K562 (cell line): ENCODE measurements around the gene WDR35. TPM values are rescaled to one million over a fixed set of nuclear protein-coding genes. Genes with fewer than 3 reads are reported as not detected.

Experiments
- ATAC-seq: fragments of 200-7000 bp; cut with Tn5 transposase; 3 replicates; pipeline ENCODE4 v1.9.1; 2020; ENCODE audit warnings: moderate library complexity
- BruUV-seq: library from RNA; stranded (reverse); fragments of 400-500 nt; replicated peaks from 2 replicates; lab custom pipeline; 2021; lab: Mats Ljungman, UMichigan
- CTCF ChIA-PET: fragments of 300-600 bp; formaldehyde crosslinking; extraction: SDS; loops from one replicate; lab custom pipeline; 2021; ENCODE audit warnings: low intra/inter-chr PET ratio; lab: Yijun Ruan, JAX
- POLR2A ChIA-PET: fragments of 300-600, 350-650 bp; sonication (Branson Sonifier 250); formaldehyde crosslinking; extraction: SDS; loops from one replicate; lab custom pipeline; 2021; ENCODE audit warnings: antibody characterized with exemption, inconsistent platforms; lab: Yijun Ruan, JAX
- DNase-seq, 4 experiments: peaks; one replicate each; pipeline versions ENCODE4 v3.0.0 to v3.0.0-alpha.2; 2011 to 2018; ENCODE audit warnings: low spot score in 3 of 4, mixed read lengths in 3 of 4; ENCODE audit errors: extremely low read depth in 1 of 4
- FAIRE-seq: peaks from 2 replicates; lab custom pipeline; 2011; peaks lifted over from hg19 to GRCh38; lab: Jason Lieb, UNC
- H2AFZ ChIP-seq: 2 replicates; pipeline ENCODE4 v1.6.0; 2011; ENCODE audit warnings: low read depth, low read length, control low read depth, inconsistent platforms
- H3K27ac ChIP-seq: fragments of 200-600 bp; 3 replicates; pipeline ENCODE4 v1.8.0; 2011; ENCODE audit warnings: low read depth, mild to moderate bottlenecking, control low read depth, inconsistent platforms, low read length, moderate library complexity, mixed read lengths; ENCODE audit errors: extremely low read depth
- H3K27me3 ChIP-seq, 2 experiments: fragments of 300-600 bp in 1 of 2; 2 replicates in 1 of 2; 3 replicates in 1 of 2; pipeline versions ENCODE4 v1.6.0 to v1.8.0; 2011; ENCODE audit warnings: inconsistent platforms in 2 of 2, low read length in 2 of 2, mild to moderate bottlenecking in 1 of 2, mixed read lengths in 1 of 2, moderate library complexity in 1 of 2; ENCODE audit not compliant: control insufficient read depth in 2 of 2, insufficient read depth in 2 of 2
- H3K36me3 ChIP-seq: fragments of 300-600 bp; 3 replicates; pipeline ENCODE4 v1.8.0; 2011; ENCODE audit warnings: mild to moderate bottlenecking, low read length, inconsistent platforms; ENCODE audit not compliant: control insufficient read depth, insufficient read depth
- H3K4me1 ChIP-seq, 2 experiments: fragments of 200-600 bp in 1 of 2; replicated peaks in 1 of 2; 2 replicates in 1 of 2; 3 replicates in 1 of 2; pipeline versions ENCODE4 v1.5.1 to v1.8.0; 2011; ENCODE audit warnings: inconsistent platforms in 2 of 2, low read length in 2 of 2, mild to moderate bottlenecking in 1 of 2, mixed read lengths in 1 of 2, moderate library complexity in 1 of 2; ENCODE audit not compliant: control insufficient read depth in 2 of 2, insufficient read depth in 2 of 2
- H3K4me2 ChIP-seq: 2 replicates; pipeline ENCODE4 v1.6.1; 2011; ENCODE audit warnings: low read length, control low read depth, inconsistent platforms, mixed read lengths; ENCODE audit not compliant: insufficient read depth
- H3K4me3 ChIP-seq: fragments of 200-600 bp; sonication (generic), shearing (Covaris generic); 2 replicates; pipeline ENCODE4 v1.5.1; 2016; ENCODE audit warnings: control low read depth, inconsistent platforms
- H3K79me2 ChIP-seq: fragments of 200-600 bp; 3 replicates; pipeline ENCODE4 v1.8.0; 2011; ENCODE audit warnings: low read length, inconsistent platforms; ENCODE audit not compliant: control insufficient read depth, insufficient read depth
- H3K9ac ChIP-seq, 2 experiments: 2 replicates each; pipeline versions ENCODE4 v1.6.0 to v1.6.1; 2011; ENCODE audit warnings: low read depth in 2 of 2, low read length in 2 of 2, control low read depth in 1 of 2, inconsistent platforms in 1 of 2, mild to moderate bottlenecking in 1 of 2, mixed read lengths in 1 of 2; ENCODE audit not compliant: insufficient read depth in 1 of 2
- H3K9me1 ChIP-seq: one replicate; pipeline ENCODE4 v1.6.0; 2011; ENCODE audit warnings: inconsistent platforms, mild to moderate bottlenecking, low read length, moderate library complexity; ENCODE audit not compliant: control insufficient read depth, insufficient read depth
- H3K9me3 ChIP-seq: replicated peaks from 2 replicates; pipeline ENCODE4 v1.5.1; 2011; ENCODE audit warnings: low read depth, low read length, inconsistent platforms; ENCODE audit not compliant: control insufficient read depth, insufficient read depth
- H4K20me1 ChIP-seq: replicated peaks from 2 replicates; pipeline ENCODE4 v1.6.1; 2011; ENCODE audit warnings: low read length, inconsistent platforms, mixed read lengths; ENCODE audit not compliant: control insufficient read depth, insufficient read depth
- CEBPB ChIP-seq: fragments of 450-650 bp; IDR thresholded peaks from 2 replicates; pipeline ENCODE4 v1.6.1; 2016; ENCODE audit warnings: missing genetic modification characterization, missing compliant biosample characterization
- GATAD2B ChIP-seq: fragments of 450-650 bp; IDR thresholded peaks from 2 replicates; pipeline ENCODE4 v1.6.1; 2017; ENCODE audit warnings: mild to moderate bottlenecking, borderline replicate concordance
- HDGF ChIP-seq: fragments of 450-650 bp; IDR thresholded peaks from 2 replicates; pipeline ENCODE4 v1.6.1; 2016
- KLF10 ChIP-seq: fragments of 250-450 bp; sonication (Bioruptor Pico); IDR thresholded peaks from 2 replicates; pipeline ENCODE4 v1.6.1; 2021; ENCODE audit warnings: matching md5 sums
- MYNN ChIP-seq, 2 experiments: sonication (generic); formaldehyde crosslinking in 1 of 2; IDR thresholded peaks; 2 replicates each; pipeline versions ENCODE4 v1.5.0 to v1.6.1; 2016 to 2020; ENCODE audit warnings: antibody characterized with exemption in 1 of 2, missing genetic modification reagents in 1 of 2
- NBN ChIP-seq: fragments of 450-650 bp; IDR thresholded peaks from 2 replicates; pipeline ENCODE4 v1.6.1; 2016; ENCODE audit warnings: low read depth, mild to moderate bottlenecking
- NR1H2 ChIP-seq: sonication (generic); formaldehyde crosslinking; IDR thresholded peaks from 2 replicates; pipeline ENCODE4 v1.4.0; 2020; ENCODE audit warnings: mild to moderate bottlenecking, missing genetic modification reagents
- POLR2A ChIP-seq: fragments of 450-650 bp; conservative IDR thresholded peaks from 2 replicates; pipeline ENCODE4 v1.6.1; 2016
- RBM34 ChIP-seq: fragments of 200-400 bp; formaldehyde crosslinking; IDR thresholded peaks from 2 replicates; pipeline ENCODE4 v1.6.1; 2018; ENCODE audit warnings: low read length, borderline replicate concordance; ENCODE audit not compliant: insufficient read depth
- RFX5 ChIP-seq: IDR thresholded peaks from 2 replicates; pipeline ENCODE4 v1.6.1; 2011; ENCODE audit warnings: low read depth, mild to moderate bottlenecking, improper control_type of control experiment, low read length
- SREBF1 ChIP-seq: fragments of 150-350 bp; IDR thresholded peaks from 2 replicates; pipeline ENCODE4 v1.6.1; 2014; ENCODE audit warnings: antibody characterized with exemption, low read depth, low read length, borderline replicate concordance
- TBL1XR1 ChIP-seq, 2 experiments: IDR thresholded peaks; 2 replicates each; pipeline ENCODE4 v1.6.1; 2012; ENCODE audit warnings: improper control_type of control experiment in 2 of 2, low read length in 2 of 2, mild to moderate bottlenecking in 1 of 2
- TEAD1 ChIP-seq, 2 experiments: fragments of 450-650 bp in 1 of 2; sonication (generic) in 1 of 2; formaldehyde crosslinking; IDR thresholded peaks; 2 replicates each; pipeline versions ENCODE4 v1.4.0 to v1.8.0; 2020 to 2022; ENCODE audit warnings: mild to moderate bottlenecking in 2 of 2, missing genetic modification reagents in 1 of 2
- ZFP36 ChIP-seq: fragments of 150-350 bp; IDR thresholded peaks from 2 replicates; pipeline ENCODE4 v1.6.1; 2018; ENCODE audit warnings: low read length, low read depth; ENCODE audit not compliant: partially characterized antibody
- ZNF165 ChIP-seq: fragments of 250-450 bp; sonication (Bioruptor Pico); IDR thresholded peaks from 2 replicates; pipeline ENCODE4 v1.4.0; 2020; ENCODE audit warnings: borderline replicate concordance
- ZNF41 ChIP-seq: fragments of 250-450 bp; sonication (Bioruptor Pico); conservative IDR thresholded peaks from 2 replicates; pipeline ENCODE4 v1.4.0; 2020; ENCODE audit warnings: mild to moderate bottlenecking
- ZNF695 ChIP-seq: fragments of 450-650 bp; formaldehyde crosslinking; IDR thresholded peaks from 2 replicates; pipeline ENCODE4 v1.4.0; 2020; ENCODE audit warnings: mild to moderate bottlenecking, moderate library complexity
- WGBS: fragments of 100-300 bp; shearing (Covaris generic); methylation state at CpG from one replicate; pipeline ENCODE4 v1.1.6; 2016; ENCODE audit warnings: low coverage, mixed read lengths; ENCODE audit not compliant: insufficient coverage; ENCODE audit errors: missing lambda C conversion rate; 5-methylcytosine and 5-hydroxymethylcytosine counted together
- in situ Hi-C: fragments of 300-500 bp; cut with MboI; formaldehyde crosslinking; loops from 4 replicates; pipeline ENCODE4 v1.15.0; 2018; ENCODE audit warnings: inconsistent platforms, mixed read lengths
- intact Hi-C: fragments of 100-400 bp; cut with micrococcal nuclease; formaldehyde crosslinking; loops from 2 replicates; pipeline ENCODE4 v1.14.2; 2022
- polyA plus RNA-seq, 8 experiments: library from polyadenylated mRNA; depleted of rRNA in 4 of 8; stranded (reverse) in 5 of 8; unstranded in 3 of 8; fragments of >200 nt; fragmentation: Nextera tagmentation in 2 of 8; fragmentation: Illumina TruSeq in 1 of 8; extraction: Ambion mirVana in 2 of 8; extraction: Trizol in 1 of 8; gene quantifications; 2 replicates each; pipeline versions ENCODE4 v1.2.1 to v1.2.3, GENCODE V29; 2011 to 2014; ENCODE audit warnings: inconsistent platforms in 1 of 8, missing spikeins in 1 of 8
- total RNA-seq, 7 experiments: library from RNA; depleted of rRNA in 6 of 7; stranded (reverse); fragments of >200 nt in 6 of 7; fragmentation: Illumina TruSeq in 2 of 7; extraction: Trizol in 2 of 7; gene quantifications; 2 replicates each; pipeline versions ENCODE4 v1.2.1 to v1.2.3, GENCODE V29; 2011 to 2021; ENCODE audit warnings: low replicate concordance in 1 of 7
- TF ChIP-seq, protein P1 (sequence below): sonication (generic); formaldehyde crosslinking; IDR thresholded peaks from 2 replicates; pipeline ENCODE4 v1.8.0; 2022; ENCODE audit warnings: missing genetic modification reagents, mild to moderate bottlenecking, moderate library complexity, borderline replicate concordance

The WDR35 gene
- total and polyA plus RNA-seq, 9 of the 15 experiments (the other 6 are each of a cell fraction or from before 2014, with no cell fraction given) = 3.3 to 13.1 (median 8.0) TPM

DNA sequence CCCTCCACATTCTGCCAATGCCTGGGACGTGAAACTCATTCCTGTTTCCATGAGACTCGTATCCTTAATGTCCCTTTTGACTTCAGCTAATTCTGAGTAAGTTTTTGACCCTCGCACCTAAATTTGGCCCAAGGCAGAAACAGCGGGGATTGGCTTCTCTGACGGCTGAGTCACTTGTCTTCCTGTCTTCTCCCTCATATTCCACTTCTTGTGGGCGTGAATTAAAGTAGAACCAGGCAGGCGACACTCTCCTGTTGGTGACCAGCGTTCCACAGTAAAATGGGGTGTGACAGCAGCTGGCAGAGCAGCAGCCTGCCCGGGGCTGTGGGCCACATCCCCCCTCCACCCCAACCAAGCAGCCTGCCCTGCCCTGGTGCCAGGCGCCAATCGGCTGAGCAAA, 103.6 kb downstream of the WDR35 start (continued):
- no peak for TF ChIP-seq NR1H2 (CRISPR knock-in tag)
- no peak for TF ChIP-seq GATAD2B
- TF ChIP-seq POLR2A = no peak
- no peak for TF ChIP-seq ZFP36
- TF ChIP-seq HDGF = no peak
- no peak for TF ChIP-seq KLF10 (CRISPR knock-in tag)
- TF ChIP-seq MYNN (IDR thresholded peaks at IDR 0.05) = no peak
- no peak for TF ChIP-seq MYNN (CRISPR knock-in tag; IDR thresholded peaks at IDR 0.05)
- TF ChIP-seq, protein P1, sequence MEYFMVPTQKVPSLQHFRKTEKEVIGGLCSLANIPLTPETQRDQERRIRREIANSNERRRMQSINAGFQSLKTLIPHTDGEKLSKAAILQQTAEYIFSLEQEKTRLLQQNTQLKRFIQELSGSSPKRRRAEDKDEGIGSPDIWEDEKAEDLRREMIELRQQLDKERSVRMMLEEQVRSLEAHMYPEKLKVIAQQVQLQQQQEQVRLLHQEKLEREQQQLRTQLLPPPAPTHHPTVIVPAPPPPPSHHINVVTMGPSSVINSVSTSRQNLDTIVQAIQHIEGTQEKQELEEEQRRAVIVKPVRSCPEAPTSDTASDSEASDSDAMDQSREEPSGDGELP = no peak
- TF ChIP-seq, all 486 proteins: peak for 0

DNA sequence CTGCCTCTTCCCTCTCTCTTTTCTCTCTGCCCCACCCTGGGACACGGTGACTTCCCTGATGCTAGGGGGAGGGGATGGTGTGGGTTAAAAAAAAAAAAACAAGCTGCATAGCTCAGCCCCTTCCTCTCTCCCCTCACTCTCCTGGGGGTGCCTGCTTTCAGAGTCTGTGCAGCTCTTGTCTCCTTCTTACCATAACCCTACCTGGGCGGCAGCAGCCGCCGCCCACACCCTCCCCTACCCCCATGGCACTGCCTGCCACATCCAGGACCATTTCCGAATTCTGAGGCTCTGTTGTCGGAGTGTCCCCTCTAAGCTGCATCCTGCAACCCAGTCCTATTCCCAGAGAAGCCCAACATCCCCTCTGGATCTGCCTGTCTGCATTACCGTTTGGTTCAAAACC, 104.1 kb downstream of the WDR35 start:
- H3K79me2 ChIP-seq = no peaks in the 10 kb centered on the region

More for the DNA sequence above, 104.1 kb downstream of the WDR35 start:
- CTCF ChIA-PET = no interaction called here
- in situ Hi-C loops = no loop called here
- intact Hi-C loops = loop anchor here (10.0 kb wide), 1 partner anchor 1331 kb away; no protein-coding TSS in a partner anchor
- FAIRE-seq = no peak
- no peak overlapping the region for H3K27ac ChIP-seq
- no TSS peak for BruUV-seq
- POLR2A ChIA-PET = interaction anchor here (0.9 kb wide), 1 partner anchor 16 kb away, joined by 6 read pairs; the partner anchor contains the start of gene TTC32
- H3K9me1 ChIP-seq = no peaks in the 10 kb centered on the region
- peaks cover 2 to 4% of the 10 kb centered on the region in 2 experiments; a peak in 3 of 5 replicates for H3K4me1 ChIP-seq
- H4K20me1 ChIP-seq = no peaks in the 10 kb centered on the region
- TF ChIP-seq ZNF695 (CRISPR knock-in tag) = no peak
- no peak for TF ChIP-seq CEBPB (tag)
- no peak for TF ChIP-seq NBN
- TF ChIP-seq SREBF1 = no peak
- no peak for TF ChIP-seq TBL1XR1 (IDR thresholded peaks at IDR 0.05; ENCODE audit: low read length in 2 of 2)
- no peak for TF ChIP-seq RFX5
- TF ChIP-seq ZNF165 (CRISPR knock-in tag) = no peak
- TF ChIP-seq ZNF41 (CRISPR knock-in tag) = no peak
- TF ChIP-seq RBM34 = no peak
- TF ChIP-seq TEAD1 (CRISPR knock-in tag; IDR thresholded peaks at IDR 0.05) = no peak
- 60% methylated on average over 7 of the region's 7 CpGs for WGBS
- H3K9me3 ChIP-seq = no peaks in the 10 kb centered on the region
- no peak overlapping the region for H3K4me3 ChIP-seq
- H3K36me3 ChIP-seq = no peaks in the 10 kb centered on the region
- H3K4me2 ChIP-seq = no peak overlapping the region
- H2AFZ ChIP-seq = no peak overlapping the region
- no peak for ATAC-seq
- no peak for DNase-seq
- H3K9ac ChIP-seq = no peak overlapping the region
- H3K27me3 ChIP-seq = no peaks in the 10 kb centered on the region
